Stimulated activated naive CD8-positive, alpha-beta T cell treated with anti-CD3 and anti-CD28 coated beads, Interleukin-15, Interleukin-2, amounts not matched to agents 100 ng/mL and 50 ng/mL, for 24 hours (primary cell): ENCODE measurements around the gene VSTM1.

Experiments
- H3K27ac Mint-ChIP-seq: one replicate; pipeline ENCODE4 v1.8.0; 2021; ENCODE audit warnings: mild to moderate bottlenecking, mixed read lengths
- H3K27me3 Mint-ChIP-seq: one replicate; pipeline ENCODE4 v1.8.0; 2021; ENCODE audit warnings: mixed read lengths
- H3K36me3 Mint-ChIP-seq: one replicate; pipeline ENCODE4 v1.8.0; 2021; ENCODE audit warnings: low read depth, mixed read lengths
- H3K4me1 Mint-ChIP-seq: one replicate; pipeline ENCODE4 v1.8.0; 2021; ENCODE audit warnings: low read depth, mixed read lengths
- H3K4me3 Mint-ChIP-seq: one replicate; pipeline ENCODE4 v1.8.0; 2021; ENCODE audit warnings: mild to moderate bottlenecking, mixed read lengths
- H3K9me3 Mint-ChIP-seq: one replicate; pipeline ENCODE4 v1.8.0; 2021; ENCODE audit warnings: mixed read lengths

Gene VSTM1

DNA sequence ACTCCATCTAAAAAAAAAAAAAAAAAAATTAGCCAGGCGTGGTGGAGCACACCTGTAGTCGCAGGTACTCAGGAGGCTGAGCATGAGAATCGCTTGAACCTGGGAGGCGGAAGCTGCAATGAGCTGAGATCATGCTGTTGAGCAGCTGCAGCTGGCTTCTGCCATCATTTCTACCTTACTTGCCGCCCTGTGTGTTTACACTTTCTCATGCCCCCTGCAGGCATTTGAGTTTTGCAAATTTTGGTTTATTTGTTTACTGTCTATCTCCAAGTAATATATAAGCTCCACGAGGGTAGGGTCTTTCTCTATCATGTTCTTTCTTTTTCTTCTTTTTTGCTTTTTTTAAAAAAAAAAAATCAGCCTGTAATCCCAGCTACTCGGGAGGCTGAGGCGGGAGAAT lies 54.3 kb downstream of the VSTM1 start:
- no peak overlapping the region for H3K27ac Mint-ChIP-seq
- no peaks in the 10 kb centered on the region for H3K9me3 Mint-ChIP-seq
- H3K4me1 Mint-ChIP-seq = no peaks in the 10 kb centered on the region
- no peaks in the 10 kb centered on the region for H3K36me3 Mint-ChIP-seq
- no peak overlapping the region for H3K4me3 Mint-ChIP-seq
- peaks cover 26% of the 10 kb centered on the region for H3K27me3 Mint-ChIP-seq

GRCh38 chr19:54002495-54003315 lies 61.0 kb downstream of the VSTM1 start:
- Mint-ChIP-seq H3K27ac (no peak overlapping the region), H3K27me3 (peaks cover 37% of the 10 kb centered on the region), H3K4me3 (no peak overlapping the region), H3K4me1 (no peaks in the 10 kb centered on the region), H3K36me3 (no peaks in the 10 kb centered on the region), H3K9me3 (no peaks in the 10 kb centered on the region)

GRCh38 chr19:54001496-54001895 lies 62.2 kb downstream of the VSTM1 start:
- Mint-ChIP-seq H3K27me3 (peaks cover 38% of the 10 kb centered on the region), H3K36me3 (no peaks in the 10 kb centered on the region), H3K9me3 (no peaks in the 10 kb centered on the region), H3K4me3 (no peak overlapping the region), H3K4me1 (no peaks in the 10 kb centered on the region), H3K27ac (no peak overlapping the region)

- peaks cover 51% of the 10 kb centered on the region for H3K27me3 Mint-ChIP-seq
Measured at GRCh38 chr19:53999694-54000093, 64.0 kb downstream of the VSTM1 start.

DNA sequence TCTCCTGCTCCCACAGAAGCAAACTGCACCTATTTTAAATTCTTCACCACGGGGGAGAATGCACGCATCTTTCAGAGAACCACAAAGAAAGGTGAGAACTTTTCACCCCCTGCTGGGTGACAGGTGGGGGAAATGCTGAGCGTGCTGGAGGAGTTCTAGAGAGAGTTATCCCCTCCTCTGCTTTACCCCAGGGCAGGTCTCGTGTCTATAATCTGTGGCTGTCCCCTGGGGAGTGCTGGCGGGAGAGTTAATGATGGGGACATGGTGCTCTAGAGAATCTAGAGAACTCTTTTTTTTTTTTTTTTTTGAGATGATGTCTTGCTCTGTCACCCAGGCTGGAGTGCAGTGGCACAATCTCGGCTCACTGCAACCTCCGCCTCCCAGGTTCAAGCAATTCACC lies 65.5 kb downstream of the VSTM1 start:
- Mint-ChIP-seq H3K27ac (no peak overlapping the region), H3K27me3 (peaks cover 62% of the 10 kb centered on the region), H3K4me3 (no peak overlapping the region), H3K4me1 (no peaks in the 10 kb centered on the region), H3K9me3 (no peaks in the 10 kb centered on the region), H3K36me3 (no peaks in the 10 kb centered on the region)

More at GRCh38 chr19:53999694-54000093, 64.0 kb downstream of the VSTM1 start:
- Mint-ChIP-seq H3K4me3 (no peak overlapping the region), H3K27ac (no peak overlapping the region), H3K4me1 (no peaks in the 10 kb centered on the region), H3K36me3 (no peaks in the 10 kb centered on the region), H3K9me3 (no peaks in the 10 kb centered on the region)

DNA sequence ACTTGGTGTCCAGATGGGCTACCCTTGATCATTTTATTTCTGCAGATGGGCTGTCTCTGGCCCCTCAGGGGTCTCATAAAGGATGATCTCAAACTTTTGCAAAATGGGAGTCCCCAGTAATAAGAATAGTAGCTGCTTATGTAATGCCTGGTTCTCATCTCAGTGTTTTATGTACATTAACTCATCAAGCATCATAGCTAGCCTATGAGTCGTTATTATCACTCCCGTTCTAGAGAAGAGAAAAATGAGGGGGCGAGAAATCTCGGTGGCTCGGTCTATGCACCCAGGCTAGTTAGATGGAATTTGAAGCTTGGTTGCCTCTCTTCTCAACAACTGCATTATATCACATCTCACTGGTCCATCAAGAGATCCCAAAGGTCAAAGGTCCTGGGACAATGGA lies 68.9 kb downstream of the VSTM1 start:
- Mint-ChIP-seq H3K4me1 (peaks cover 5% of the 10 kb centered on the region), H3K36me3 (no peaks in the 10 kb centered on the region), H3K27ac (no peak overlapping the region), H3K27me3 (peaks cover 56% of the 10 kb centered on the region), H3K4me3 (no peak overlapping the region), H3K9me3 (no peaks in the 10 kb centered on the region)

GRCh38 chr19:53993448-53993847 lies 70.2 kb downstream of the VSTM1 start:
- no peak overlapping the region for H3K4me3 Mint-ChIP-seq
- H3K9me3 Mint-ChIP-seq = no peaks in the 10 kb centered on the region
- H3K27ac Mint-ChIP-seq = no peak overlapping the region
- peaks cover 45% of the 10 kb centered on the region for H3K27me3 Mint-ChIP-seq
- H3K36me3 Mint-ChIP-seq = no peaks in the 10 kb centered on the region
- H3K4me1 Mint-ChIP-seq = peaks cover 5% of the 10 kb centered on the region

DNA sequence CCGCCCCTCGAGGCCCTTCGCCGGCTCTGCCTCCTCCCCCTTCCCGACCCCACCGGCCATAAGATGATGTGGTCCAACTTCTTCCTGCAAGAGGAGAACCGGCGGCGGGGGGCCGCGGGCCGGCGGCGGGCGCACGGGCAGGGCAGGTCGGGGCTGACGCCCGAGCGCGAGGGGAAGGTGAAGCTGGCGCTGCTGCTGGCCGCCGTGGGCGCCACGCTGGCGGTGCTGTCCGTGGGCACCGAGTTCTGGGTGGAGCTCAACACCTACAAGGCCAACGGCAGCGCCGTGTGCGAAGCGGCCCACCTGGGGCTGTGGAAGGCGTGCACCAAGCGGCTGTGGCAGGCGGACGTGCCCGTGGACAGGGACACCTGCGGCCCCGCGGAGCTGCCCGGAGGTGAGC lies 70.9 kb downstream of the VSTM1 start:
- Mint-ChIP-seq H3K9me3 (no peaks in the 10 kb centered on the region), H3K36me3 (no peaks in the 10 kb centered on the region), H3K4me1 (peaks cover 5% of the 10 kb centered on the region), H3K4me3 (no peak overlapping the region), H3K27me3 (peaks cover 45% of the 10 kb centered on the region), H3K27ac (no peak overlapping the region)

DNA sequence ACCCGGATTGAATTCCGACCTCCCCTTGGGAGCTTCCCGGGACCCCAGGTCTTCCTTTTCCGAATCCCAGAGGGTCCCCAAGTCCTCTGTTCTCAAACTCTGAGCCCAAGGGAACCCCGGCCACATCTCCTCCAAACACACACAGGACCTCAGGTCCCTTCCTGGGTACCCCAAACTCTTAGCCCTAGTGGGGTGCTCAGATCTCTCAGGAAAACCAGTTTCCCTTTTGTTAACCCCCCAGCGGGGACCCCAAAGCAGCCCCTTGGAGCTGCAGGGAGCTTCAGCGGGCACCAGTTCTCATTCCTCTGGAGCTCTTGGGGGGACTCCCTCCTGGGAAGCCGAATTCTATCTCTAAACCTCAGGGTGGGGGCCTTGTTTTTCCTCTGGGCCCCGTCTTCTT lies 71.5 kb downstream of the VSTM1 start:
- Mint-ChIP-seq H3K4me3 (no peak overlapping the region), H3K27me3 (peaks cover 39% of the 10 kb centered on the region)

DNA sequence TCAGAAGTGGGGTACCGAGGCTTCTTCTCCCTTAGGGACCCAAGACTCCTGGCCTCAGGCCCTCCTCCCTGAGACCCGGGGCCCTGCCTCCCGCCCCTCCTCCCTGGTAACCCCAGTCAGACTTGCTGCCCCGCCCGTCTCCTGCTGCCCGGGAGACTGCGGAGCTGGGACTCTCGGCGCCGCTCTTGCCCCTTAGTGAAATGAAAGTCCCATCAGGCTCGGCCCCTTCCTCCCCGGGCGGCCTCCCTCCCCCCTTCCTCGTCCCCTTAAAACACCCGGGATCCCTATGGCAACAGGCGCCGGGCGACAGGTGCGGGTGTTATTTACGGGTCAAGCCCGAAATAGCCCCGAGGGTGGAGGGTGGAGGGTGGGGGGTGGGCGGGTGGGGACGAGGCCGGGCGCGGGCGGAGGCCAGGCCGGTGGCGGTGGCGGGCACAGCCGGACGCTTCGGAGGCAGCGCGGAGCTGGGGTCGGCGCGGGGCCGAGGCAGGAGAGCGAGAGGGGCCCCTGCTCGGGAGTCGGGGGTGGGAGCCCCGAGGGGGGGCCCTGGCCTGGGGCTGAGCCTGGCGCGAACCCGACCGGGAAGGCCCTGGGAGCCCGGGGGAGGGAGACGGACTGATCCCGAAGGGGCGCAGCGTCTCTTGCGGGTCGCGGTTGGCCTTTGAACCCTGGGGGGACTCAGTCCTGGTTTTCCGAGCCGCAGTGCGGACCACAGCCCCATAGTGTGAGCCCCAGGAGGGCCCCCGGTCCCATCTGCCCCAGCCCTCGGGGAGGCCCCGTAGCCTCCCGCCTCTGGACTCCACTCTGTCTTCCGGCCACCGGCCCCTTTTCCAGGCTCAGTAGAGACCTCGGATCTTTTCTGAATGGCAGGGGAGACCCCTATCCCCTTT lies 72.2 kb downstream of the VSTM1 start, which contains the start of gene CACNG6:
CACNG6 (plus strand) TSS at position 414 of the 890 bp plus-strand sequence. CDS start 1,241 bp downstream, outside the sequence.
- no peaks in the 10 kb centered on the region for H3K9me3 Mint-ChIP-seq
- no peak within 1 kb of the TSS for H3K4me3 Mint-ChIP-seq
- peaks cover 37% of the 10 kb centered on the region for H3K27me3 Mint-ChIP-seq
- H3K27ac Mint-ChIP-seq = no peak within 1 kb of the TSS
- H3K36me3 Mint-ChIP-seq = no peaks in the 10 kb centered on the region
- H3K4me1 Mint-ChIP-seq = peaks cover 5% of the 10 kb centered on the region

More for the DNA sequence above, 71.5 kb downstream of the VSTM1 start:
- peaks cover 5% of the 10 kb centered on the region for H3K4me1 Mint-ChIP-seq
- H3K36me3 Mint-ChIP-seq = no peaks in the 10 kb centered on the region
- H3K9me3 Mint-ChIP-seq = no peaks in the 10 kb centered on the region
- no peak overlapping the region for H3K27ac Mint-ChIP-seq
